KG1 (cell line): ENCODE measurements around the gene HMMR.
"Not testable (repeated sequence)": the region's sequence is repeated elsewhere in the genome, so short reads cannot be mapped to it uniquely, and the experiment has no call there.

ENCODE experiments used
- DNase-seq: peaks from one replicate; lab custom pipeline; 2025; lab: John Stamatoyannopoulos, UW

Gene HMMR

DNA sequence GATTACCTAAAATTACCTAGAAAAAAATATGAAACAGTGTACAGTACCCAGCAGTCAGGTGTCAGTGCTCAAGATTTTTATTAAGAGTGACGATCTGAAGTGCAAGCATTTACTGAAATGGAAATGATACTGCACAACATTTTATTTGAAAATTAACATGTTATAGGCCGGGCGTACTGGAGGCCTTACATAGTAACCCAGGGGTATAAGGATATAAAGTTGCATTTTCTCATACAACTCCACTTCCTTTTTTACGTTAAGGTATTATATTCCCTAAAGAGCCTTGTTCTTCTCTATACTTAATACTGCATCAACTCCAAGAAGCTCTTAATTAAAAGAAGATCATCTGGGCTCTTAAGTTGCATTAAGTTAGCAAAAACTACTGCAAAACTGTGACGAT is 48.3 kb downstream of the HMMR start:
- no peak for DNase-seq

DNA sequence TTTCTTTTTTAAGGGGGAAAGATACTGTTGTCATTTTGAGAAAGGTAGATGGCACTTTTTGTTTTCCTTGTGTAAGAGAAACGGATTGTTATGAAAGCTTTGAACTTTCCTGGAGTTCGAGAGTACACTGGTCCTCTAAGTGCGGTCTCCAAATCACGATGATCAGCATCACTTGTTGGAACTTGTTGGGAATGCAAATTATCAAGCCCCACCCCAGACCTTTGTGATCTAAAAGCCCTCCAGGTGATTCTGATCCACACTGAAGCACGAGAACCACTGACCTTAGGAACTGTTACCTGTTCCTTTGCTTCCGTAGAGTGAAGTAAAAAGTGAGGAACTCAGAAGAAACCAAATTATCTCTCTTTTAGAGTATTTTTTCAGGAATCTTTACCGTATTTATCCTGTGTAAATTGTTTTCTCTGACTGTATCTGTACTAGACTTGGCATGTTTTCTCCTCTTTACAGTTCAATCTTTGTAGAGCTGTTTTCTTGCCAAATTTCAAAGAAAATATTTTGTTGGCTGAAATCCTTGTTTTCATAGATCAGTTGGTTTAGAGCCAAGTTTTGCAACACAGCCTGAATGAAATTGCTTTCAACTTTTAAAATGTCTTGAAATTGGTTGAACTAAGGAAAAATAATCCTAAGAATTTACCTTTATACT is 49.0 kb downstream of the HMMR start:
- DNase-seq, result no peak

DNA sequence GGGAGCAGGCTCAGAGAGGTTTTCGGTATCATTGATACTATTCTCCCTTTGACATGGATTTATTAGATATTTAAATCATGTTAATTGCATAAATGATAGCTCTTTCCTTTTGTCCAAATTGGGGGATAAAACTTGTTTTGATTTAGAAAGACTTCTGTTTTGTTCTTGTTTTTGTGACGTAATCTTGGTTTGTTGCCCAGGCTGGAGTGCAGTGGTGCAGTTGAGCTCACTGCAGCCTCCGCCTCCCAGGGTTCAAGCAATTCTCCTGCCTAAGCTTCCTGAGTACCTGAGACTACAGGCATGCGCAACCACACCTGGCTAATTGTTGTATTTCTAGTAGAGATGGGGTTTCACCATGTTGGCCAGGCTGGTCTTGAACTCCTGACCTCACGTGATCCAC is 52.1 kb downstream of the HMMR start:
- DNase-seq, result no peak

DNA sequence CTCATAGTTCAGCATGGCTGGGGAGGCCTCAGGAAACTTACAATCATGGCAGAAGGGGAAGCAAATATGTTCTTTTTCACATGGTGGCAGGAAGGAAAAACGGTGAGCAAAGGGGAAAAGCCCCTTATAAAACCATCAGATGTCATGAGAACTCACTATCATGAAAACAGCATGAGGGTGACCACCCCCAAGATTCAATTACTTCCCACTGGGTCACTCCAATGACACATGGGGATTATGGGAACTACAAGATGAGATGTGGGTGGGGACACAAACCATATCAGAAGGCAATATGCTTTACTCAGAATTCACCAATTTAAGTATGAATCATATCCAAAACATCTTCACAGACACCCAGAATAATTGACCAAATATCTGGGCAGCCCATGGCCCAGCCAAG is 64.7 kb downstream of the HMMR start:
- DNase-seq, result no peak

DNA sequence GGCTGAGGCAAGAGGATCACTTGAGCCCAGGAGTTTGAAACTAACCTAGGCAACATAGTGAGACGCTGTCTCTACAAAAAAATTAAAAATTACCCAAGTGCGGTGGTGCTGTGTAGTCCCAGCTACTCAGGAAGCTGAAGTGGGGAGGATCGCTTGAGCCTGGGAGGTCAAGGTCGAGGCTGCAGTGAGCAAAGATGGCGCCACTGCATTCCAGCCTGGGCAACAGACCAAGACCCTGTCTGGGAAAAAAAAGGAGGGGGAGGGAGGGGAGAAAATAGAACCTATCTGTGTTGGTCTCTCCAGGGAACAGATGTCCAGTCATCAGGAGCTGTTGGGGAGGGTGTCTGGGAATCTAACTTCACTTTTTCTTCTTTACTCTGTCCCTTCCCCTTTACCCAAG is 69.3 kb downstream of the HMMR start:
- no peak for DNase-seq

DNA sequence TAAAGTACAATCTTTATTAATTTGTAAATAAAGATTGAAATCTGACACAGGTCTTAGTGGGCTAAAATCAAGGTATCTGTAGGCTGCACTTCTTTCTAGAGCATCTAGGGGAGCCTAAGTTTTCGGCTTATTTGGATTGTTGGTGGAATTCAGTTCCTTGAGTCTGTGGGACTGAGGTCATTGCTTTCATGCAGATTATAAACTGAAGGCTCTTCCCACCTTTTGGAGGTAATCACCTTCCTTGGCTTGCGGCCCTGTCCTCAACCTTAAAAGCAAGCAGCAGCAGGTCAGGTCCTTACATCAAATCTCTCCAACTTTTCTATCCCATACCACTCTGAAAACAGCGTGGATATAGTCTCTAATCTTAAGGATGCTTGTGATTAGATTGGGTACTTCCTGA is 70.8 kb downstream of the HMMR start:
- no peak for DNase-seq

DNA sequence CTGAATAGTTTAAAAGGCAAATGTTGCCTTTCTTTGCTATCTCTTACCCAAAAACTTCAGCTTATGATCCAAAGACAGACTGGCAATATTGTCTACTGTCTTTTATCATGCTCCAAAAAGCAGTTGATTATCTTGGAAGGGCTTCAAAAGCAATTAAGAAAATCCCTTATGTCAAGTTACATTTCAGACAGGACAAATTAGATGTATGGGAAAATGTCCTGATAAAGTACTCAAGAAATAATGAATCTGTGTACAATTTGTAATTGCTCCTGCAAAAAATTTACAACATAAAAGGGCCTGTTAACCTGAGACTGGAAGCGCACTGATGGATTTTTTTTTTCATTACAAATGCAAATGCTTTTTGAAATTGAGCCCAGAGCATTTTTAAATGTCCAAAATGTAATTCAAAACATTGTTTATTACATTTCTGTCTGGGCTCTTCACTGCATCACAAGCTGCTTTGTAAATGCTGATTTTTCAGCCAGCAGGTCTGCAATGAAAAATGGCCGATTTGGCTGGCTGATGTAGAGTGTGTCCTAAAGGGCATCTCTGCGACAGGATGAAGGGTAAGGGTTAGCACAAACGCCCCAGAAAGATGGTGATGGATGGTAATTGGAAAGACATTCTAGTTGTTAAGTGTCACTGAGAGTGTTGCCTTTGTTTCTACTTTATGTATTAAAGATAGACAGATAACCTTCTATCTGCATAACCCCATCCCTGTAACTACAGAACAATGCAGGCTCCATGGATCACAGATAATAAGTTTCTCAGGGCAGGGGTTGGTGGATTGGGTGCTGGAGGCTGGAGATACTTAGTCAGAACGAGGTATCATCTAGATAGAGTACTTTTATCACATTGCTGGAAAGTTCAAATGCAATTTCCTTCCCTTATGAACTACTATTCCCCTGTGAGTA is 72.0 kb downstream of the HMMR start:
- DNase-seq, result no peak

DNA sequence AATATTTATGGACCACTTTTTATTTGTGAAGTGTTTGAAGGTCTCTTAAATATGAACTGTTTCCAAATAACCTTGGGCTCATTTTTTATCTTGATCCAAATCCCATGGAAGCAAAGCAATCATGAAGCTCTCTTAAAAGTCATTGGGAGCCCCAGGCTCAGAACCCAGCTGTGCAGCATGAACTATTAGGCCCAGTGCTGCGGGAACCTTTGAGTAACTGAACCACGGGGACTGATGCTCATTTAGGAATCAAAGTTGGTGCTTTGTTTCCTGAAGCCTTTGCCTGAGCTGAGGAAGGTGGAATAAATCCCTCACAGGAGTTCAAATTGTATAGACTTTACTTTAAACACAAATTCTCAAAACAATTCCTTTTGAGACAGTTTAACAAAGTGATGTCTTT is 72.8 kb downstream of the HMMR start:
- no peak for DNase-seq

DNA sequence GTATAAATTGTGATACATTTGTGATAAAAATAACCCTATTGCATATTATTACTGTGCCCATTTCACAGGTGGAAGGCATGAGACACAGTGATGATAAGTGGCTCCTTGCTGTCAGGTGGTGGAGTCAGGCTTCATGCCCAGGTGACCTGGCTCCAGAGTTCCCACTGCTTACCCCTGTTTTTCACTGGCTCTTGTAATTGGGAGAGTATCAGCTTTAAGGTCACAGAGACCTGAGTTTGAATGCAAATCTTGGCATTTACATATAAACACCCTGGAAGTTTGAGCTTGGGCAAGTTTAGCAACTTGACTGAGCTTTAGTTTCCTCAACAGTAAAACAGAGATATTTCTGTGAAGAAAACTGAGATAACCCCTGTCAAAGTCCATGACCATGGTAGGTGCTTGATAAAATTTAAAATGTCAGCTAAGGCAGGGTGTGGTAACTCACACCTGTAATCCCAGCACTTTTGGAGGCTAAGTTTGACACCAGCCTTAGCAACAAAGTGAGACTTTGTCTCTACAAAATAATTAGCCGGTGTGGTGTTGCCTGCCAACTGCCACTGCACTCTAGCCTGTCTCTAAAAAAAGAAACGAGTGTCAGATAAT is 74.2 kb downstream of the HMMR start:
- no peak for DNase-seq

DNA sequence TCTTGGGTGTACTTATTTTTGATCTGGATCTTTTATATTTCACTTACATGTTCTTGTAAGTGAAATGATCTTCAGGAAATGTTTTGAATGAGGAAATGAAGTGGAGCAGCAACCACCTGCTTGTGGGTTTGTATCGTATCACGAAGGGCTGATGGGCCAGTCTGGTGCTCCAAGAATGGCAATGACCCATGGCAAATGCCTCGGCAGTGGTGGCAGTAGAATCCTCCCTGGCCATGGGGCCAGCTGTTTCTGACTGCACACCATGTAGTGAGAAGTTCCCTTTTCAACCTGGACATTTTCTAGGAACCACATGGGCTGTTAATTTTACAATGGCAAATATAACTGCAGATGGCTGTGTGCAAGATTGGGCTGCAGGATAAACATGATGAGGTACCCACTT is 74.9 kb downstream of the HMMR start:
- DNase-seq, result no peak

DNA sequence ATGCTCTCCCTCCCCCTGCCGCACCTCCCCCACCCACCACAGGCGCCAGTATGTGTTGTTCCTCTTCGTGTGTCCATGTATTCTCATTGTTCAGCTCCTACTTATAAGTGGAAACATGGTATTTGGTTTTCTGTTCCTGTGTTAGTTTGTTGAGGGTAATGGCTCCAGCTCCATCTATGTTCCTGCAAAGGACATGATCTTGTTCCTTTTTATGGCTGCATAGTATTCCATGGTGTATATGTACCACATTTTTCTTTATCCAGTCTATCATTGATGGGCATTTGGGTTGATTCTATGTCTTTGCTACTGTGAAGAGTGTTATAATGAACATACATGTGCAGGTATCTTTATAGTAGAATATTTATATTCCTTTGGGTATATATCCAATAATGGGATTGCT is 76.0 kb downstream of the HMMR start:
- not testable (repeated sequence) for DNase-seq

DNA sequence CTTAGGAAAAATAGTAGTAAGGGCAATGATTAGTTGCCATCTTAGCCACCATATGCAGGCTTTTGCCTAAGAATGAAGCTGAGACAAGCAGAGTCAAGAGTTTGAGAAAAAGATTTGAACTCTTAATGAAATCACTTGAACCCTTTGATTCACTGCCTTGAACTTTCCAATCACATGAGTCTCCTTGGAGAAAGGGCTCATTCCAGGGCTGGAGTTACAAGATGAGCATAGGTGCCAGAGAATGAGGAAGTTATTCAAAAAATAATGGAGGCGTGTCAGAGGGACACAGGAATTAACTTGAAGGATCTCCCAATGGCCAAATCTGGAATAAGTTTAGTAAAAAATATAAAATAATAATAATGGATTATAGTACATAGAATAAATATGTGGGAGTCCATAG is 80.3 kb downstream of the HMMR start:
- DNase-seq, result no peak
